ENCODE results near the gene USF1. TPM values are rescaled to one million over a fixed set of nuclear protein-coding genes. Genes with fewer than 3 reads are reported as not detected.

USF1 gene
- total RNA-seq, 1 experiment from 2014 or later: 61.2 TPM

DNA sequence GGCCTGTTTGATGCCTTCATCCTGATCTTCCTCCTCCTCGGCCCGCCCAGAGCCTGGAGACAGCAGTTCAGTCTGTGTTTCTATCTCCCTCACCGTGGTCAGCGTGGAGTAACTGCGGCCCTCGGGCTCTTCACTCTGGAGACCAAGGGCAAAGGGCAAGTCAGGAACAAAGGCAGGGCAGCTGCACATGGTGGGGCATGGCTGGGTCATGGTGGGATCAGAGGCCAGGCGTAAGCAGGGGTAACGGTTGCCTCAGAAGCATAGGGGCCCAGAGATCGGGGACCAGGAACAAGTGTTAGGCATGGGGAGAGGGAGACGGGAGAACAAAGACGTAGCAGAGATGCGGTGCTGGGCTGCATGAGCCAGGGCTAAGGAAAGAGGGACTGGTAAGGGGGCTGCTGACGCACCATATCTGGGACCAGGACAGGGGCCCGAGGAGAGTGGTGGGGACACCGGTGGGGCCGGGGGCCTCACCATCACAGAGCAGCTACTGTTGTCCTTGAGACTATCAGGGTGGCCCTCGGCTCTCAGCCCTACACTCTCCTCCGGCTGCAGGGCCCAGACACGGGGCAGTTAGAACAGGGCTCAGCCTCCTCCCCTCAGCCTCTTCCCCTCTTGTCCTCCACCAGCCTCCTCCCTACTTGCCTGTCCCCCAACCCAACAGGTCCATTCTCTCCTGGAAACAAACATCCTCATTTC, 27.1 kb upstream of the USF1 start:
- no peaks in the 10 kb centered on the region for H3K9me2 ChIP-seq (replicated peaks; ENCODE audit: insufficient read depth, low read length)
- H3K9ac ChIP-seq (ENCODE audit: low read length): no peak overlapping the region
- H3K4me3 ChIP-seq (ENCODE audit: low read length): no peak overlapping the region
- no peaks in the 10 kb centered on the region for H3K9me3 ChIP-seq (ENCODE audit: low read length)
- H4K20me1 ChIP-seq (ENCODE audit: insufficient read depth, low read depth, low read length): no peaks in the 10 kb centered on the region; the same call in 1 of the 2 replicates
- H3K4me1 ChIP-seq (ENCODE audit: low read length): peaks cover 20% of the 10 kb centered on the region
- no peak overlapping the region for H3K27ac ChIP-seq (ENCODE audit: low read length)
- H3K27me3 ChIP-seq (ENCODE audit: low read length): no peaks in the 10 kb centered on the region
- no peaks in the 10 kb centered on the region for H3K36me3 ChIP-seq (ENCODE audit: insufficient read depth, low read length)
- H3K79me2 ChIP-seq (ENCODE audit: low read length): peaks cover 21% of the 10 kb centered on the region
- H3K4me2 ChIP-seq (ENCODE audit: low read depth, low read length, poor library complexity, severe bottlenecking): no peak overlapping the region
- H2AFZ ChIP-seq (ENCODE audit: low read length): no peak overlapping the region
- DNase-seq: no peak

DNA sequence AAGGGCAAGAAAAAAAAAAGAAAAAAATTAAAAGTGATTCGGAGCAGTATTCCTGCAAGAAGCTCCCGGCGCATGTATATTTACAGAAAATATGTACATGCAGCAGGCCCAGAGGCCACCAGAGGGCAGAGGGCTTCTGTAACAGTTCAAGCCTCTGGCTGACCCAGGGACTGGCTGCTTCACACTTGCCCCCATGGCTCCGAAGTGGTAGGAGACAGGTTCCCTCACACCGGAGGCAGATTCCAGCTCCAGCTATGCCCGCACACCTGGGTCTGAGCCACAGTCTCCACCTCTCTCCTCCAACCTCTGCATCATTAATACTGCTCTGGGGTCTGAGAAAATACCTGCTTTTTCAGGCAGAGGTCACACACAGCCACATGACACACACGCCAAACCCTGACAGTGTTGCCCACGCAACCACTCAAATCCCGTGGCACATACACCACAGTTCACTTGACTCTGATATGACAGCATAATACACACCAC, 26.2 kb upstream of the USF1 start:
- Histone ChIP-seq H3K4me2 (ENCODE audit: low read depth, low read length, poor library complexity, severe bottlenecking) (no peak overlapping the region), H3K9me3 (ENCODE audit: low read length) (no peaks in the 10 kb centered on the region), H4K20me1 (ENCODE audit: insufficient read depth, low read depth, low read length) (no peaks in the 10 kb centered on the region; the same call in 1 of the 2 replicates), H3K9ac (ENCODE audit: low read length) (no peak overlapping the region), H3K9me2 (replicated peaks; ENCODE audit: insufficient read depth, low read length) (no peaks in the 10 kb centered on the region), H2AFZ (ENCODE audit: low read length) (no peak overlapping the region), H3K79me2 (ENCODE audit: low read length) (peaks cover 30% of the 10 kb centered on the region), H3K4me1 (ENCODE audit: low read length) (peaks cover 26% of the 10 kb centered on the region), H3K27me3 (ENCODE audit: low read length) (no peaks in the 10 kb centered on the region), H3K4me3 (ENCODE audit: low read length) (no peak overlapping the region), H3K27ac (ENCODE audit: low read length) (no peak overlapping the region), H3K36me3 (ENCODE audit: insufficient read depth, low read length) (peaks cover 2% of the 10 kb centered on the region; the same call in 1 of the 2 replicates)
- DNase-seq: peak; percentile 78

DNA sequence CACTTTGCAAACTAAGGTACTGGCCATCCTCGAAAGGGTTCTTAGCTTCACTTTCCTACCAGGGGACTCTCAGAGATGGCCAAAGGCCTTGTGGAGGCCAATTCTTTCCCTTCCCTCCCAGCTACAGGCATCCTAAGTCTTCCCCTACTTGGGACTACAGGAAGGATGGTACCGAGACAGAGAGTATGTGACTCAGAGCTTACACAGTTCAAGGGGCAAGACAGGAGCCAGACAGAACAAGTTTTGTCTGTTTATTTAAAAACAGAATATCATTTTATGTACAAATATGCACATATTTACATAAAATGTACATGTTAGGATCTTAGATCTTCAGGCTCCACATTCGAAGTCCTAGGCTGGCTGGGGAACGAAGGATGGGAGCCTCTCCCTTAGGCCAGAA, 25.0 kb upstream of the USF1 start:
- Histone ChIP-seq H3K9me2 (replicated peaks; ENCODE audit: insufficient read depth, low read length) (no peaks in the 10 kb centered on the region), H4K20me1 (ENCODE audit: insufficient read depth, low read depth, low read length) (no peaks in the 10 kb centered on the region; the same call in 1 of the 2 replicates), H3K36me3 (ENCODE audit: insufficient read depth, low read length) (peaks cover 6% of the 10 kb centered on the region; the same call in 1 of the 2 replicates), H3K79me2 (ENCODE audit: low read length) (peaks cover 41% of the 10 kb centered on the region), H3K4me1 (ENCODE audit: low read length) (peaks cover 30% of the 10 kb centered on the region), H3K9me3 (ENCODE audit: low read length) (no peaks in the 10 kb centered on the region), H3K4me3 (ENCODE audit: low read length) (no peak overlapping the region), H3K9ac (ENCODE audit: low read length) (no peak overlapping the region), H3K4me2 (ENCODE audit: low read depth, low read length, poor library complexity, severe bottlenecking) (peak overlapping the region; percentile 98), H3K27me3 (ENCODE audit: low read length) (no peaks in the 10 kb centered on the region), H3K27ac (ENCODE audit: low read length) (peak overlapping the region; percentile 94; the same call in 1 of the 2 replicates), H2AFZ (ENCODE audit: low read length) (0 out of 2 replicates have a peak overlapping the region, but pooled peaks have one; percentile 76)
- DNase-seq: no peak

DNA sequence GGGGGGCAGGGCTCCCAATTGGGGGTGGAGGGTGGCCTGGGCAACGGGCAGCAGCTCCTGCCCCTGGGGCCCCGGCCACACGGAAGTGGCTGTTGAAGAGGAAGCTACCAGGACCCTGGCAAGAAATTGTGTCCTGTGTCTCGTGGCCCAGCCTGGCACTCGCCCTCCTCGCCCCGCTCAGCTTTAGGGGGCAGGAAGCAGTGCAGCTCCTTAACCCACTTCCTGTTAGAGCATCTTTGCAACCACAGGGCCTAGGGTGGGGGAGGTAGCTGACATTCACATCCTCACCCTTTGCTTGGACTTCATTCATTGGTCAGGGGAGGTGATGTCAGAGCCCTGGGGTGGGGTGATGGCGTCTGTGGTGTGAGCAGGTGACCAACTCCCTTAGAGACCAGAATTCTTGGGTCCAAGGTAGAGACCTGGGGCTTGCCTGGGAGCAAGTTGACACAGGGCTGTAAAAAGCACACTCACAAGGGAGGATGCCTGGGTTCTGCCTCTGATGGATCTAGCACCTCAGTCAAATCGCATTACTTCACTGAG, 24.0 kb upstream of the USF1 start, which contains the start of gene ARHGAP30:
TSS of gene ARHGAP30 (minus strand) at position 161 of the 540 bp plus-strand sequence. CDS start 267 bp downstream, outside the sequence.
- no peaks in the 10 kb centered on the region for H3K9me3 ChIP-seq (ENCODE audit: low read length)
- peak; percentile 96 for DNase-seq
- peaks cover 6% of the 10 kb centered on the region; the same call in 1 of the 2 replicates for H3K36me3 ChIP-seq (ENCODE audit: insufficient read depth, low read length)
- peak within 1 kb of the TSS; percentile 99 for H3K9ac ChIP-seq (ENCODE audit: low read length)
- peak within 1 kb of the TSS; percentile 87; the same call in 1 of the 2 replicates for H2AFZ ChIP-seq (ENCODE audit: low read length)
- no peaks in the 10 kb centered on the region for H3K27me3 ChIP-seq (ENCODE audit: low read length)
- peak within 1 kb of the TSS; percentile 98 for H3K4me2 ChIP-seq (ENCODE audit: low read depth, low read length, poor library complexity, severe bottlenecking)
- no peaks in the 10 kb centered on the region; the same call in 1 of the 2 replicates for H4K20me1 ChIP-seq (ENCODE audit: insufficient read depth, low read depth, low read length)
- peak within 1 kb of the TSS; percentile 97 for H3K4me3 ChIP-seq (ENCODE audit: low read length)
- H3K27ac ChIP-seq (ENCODE audit: low read length): peak within 1 kb of the TSS; percentile 94
- H3K4me1 ChIP-seq (ENCODE audit: low read length): peaks cover 30% of the 10 kb centered on the region
- no peaks in the 10 kb centered on the region for H3K9me2 ChIP-seq (replicated peaks; ENCODE audit: insufficient read depth, low read length)
- H3K79me2 ChIP-seq (ENCODE audit: low read length): peaks cover 48% of the 10 kb centered on the region

DNA sequence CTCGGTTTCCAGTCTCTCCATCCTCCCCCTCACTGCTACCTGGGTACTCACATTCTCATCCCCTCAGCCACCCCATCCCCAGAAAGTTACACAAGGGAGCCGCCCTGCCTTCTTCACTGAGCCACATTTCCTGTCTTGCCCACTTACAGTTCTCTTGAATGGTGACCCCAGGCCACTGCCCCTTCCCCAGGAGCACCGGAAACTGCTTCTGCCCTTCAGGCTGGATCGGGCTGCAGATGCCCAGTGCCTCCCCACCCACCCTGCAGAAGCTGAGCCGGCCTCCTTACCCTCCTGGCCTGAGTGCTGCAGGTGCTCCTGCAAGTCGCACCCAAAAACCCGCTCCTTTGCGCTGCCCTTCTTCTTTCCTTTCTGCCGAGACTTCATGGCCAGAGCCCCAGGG, 23.5 kb upstream of the USF1 start:
- peak; percentile 58 for DNase-seq
- Histone ChIP-seq H3K4me2 (ENCODE audit: low read depth, low read length, poor library complexity, severe bottlenecking) (peak overlapping the region; percentile 98), H3K9ac (ENCODE audit: low read length) (peak overlapping the region; percentile 99)

DNA sequence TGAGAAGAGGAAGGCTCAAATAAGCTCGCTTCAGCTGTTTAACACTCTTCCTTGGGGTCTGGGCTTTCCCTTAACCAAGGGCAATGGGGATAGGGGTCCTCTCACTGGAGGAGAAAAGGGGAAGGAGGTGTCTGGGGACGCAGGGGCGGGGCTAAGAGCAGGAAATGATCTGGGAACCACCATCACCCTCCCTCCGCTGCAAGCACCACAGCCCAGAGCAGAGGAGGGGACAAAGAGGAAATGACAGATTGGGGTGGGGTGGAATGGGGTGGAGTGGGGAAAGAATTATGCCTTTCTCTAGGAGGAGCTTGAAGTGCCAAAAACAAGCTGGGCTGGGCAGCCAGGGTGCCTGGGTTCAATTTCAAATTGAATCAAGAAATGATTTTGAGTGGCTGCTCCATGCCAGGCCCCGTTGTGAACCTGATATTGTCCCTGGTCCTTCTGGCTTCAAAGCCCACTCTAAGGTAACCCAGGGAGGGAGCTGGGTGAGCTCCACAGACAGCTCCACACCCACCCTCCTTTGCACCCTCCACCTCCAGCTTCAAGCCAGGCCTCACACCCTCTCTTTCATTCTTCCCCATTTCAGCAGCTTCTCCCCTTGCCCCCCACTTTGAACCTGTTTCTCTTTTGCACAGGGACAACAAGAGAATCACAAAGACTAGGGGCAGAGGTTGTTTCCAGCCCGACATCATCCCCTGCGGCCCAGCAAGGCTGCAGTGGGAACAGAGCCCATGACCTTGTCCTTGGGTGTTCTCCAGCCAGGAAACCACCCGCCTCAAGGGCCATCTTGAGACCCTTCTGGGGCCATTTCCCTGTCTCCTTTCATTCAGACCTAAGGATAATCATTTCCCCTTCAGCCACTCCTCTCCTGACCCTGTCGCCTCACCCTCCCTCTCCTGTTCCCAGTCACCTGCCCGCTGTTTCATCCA, 22.8 kb upstream of the USF1 start:
- Histone ChIP-seq H3K27ac (ENCODE audit: low read length) (peak overlapping the region; percentile 94), H3K9me3 (ENCODE audit: low read length) (no peaks in the 10 kb centered on the region), H3K9me2 (replicated peaks; ENCODE audit: insufficient read depth, low read length) (no peaks in the 10 kb centered on the region), H4K20me1 (ENCODE audit: insufficient read depth, low read depth, low read length) (no peaks in the 10 kb centered on the region; the same call in 1 of the 2 replicates), H3K27me3 (ENCODE audit: low read length) (no peaks in the 10 kb centered on the region), H3K4me3 (ENCODE audit: low read length) (peak overlapping the region; percentile 97), H3K4me1 (ENCODE audit: low read length) (peaks cover 30% of the 10 kb centered on the region), H3K4me2 (ENCODE audit: low read depth, low read length, poor library complexity, severe bottlenecking) (peak overlapping the region; percentile 98), H3K9ac (ENCODE audit: low read length) (peak overlapping the region; percentile 99), H2AFZ (ENCODE audit: low read length) (no peak overlapping the region), H3K79me2 (ENCODE audit: low read length) (peaks cover 59% of the 10 kb centered on the region), H3K36me3 (ENCODE audit: insufficient read depth, low read length) (peaks cover 6% of the 10 kb centered on the region; the same call in 1 of the 2 replicates)
- DNase-seq: peak; percentile 88

More for the DNA sequence above, 23.5 kb upstream of the USF1 start:
- peak overlapping the region; percentile 94 for H3K27ac ChIP-seq (ENCODE audit: low read length)
- H3K27me3 ChIP-seq (ENCODE audit: low read length): no peaks in the 10 kb centered on the region
- H3K9me2 ChIP-seq (replicated peaks; ENCODE audit: insufficient read depth, low read length): no peaks in the 10 kb centered on the region
- H3K79me2 ChIP-seq (ENCODE audit: low read length): peaks cover 53% of the 10 kb centered on the region
- H2AFZ ChIP-seq (ENCODE audit: low read length): no peak overlapping the region
- H3K4me3 ChIP-seq (ENCODE audit: low read length): peak overlapping the region; percentile 97
- H4K20me1 ChIP-seq (ENCODE audit: insufficient read depth, low read depth, low read length): no peaks in the 10 kb centered on the region; the same call in 1 of the 2 replicates
- H3K9me3 ChIP-seq (ENCODE audit: low read length): no peaks in the 10 kb centered on the region
- peaks cover 6% of the 10 kb centered on the region; the same call in 1 of the 2 replicates for H3K36me3 ChIP-seq (ENCODE audit: insufficient read depth, low read length)
- H3K4me1 ChIP-seq (ENCODE audit: low read length): peaks cover 30% of the 10 kb centered on the region

GRCh38 chr1:161066694-161067093, 20.9 kb upstream of the USF1 start:
- Histone ChIP-seq H3K9me2 (replicated peaks; ENCODE audit: insufficient read depth, low read length) (no peaks in the 10 kb centered on the region), H3K4me3 (ENCODE audit: low read length) (no peak overlapping the region), H2AFZ (ENCODE audit: low read length) (no peak overlapping the region), H3K4me1 (ENCODE audit: low read length) (peaks cover 30% of the 10 kb centered on the region), H3K4me2 (ENCODE audit: low read depth, low read length, poor library complexity, severe bottlenecking) (no peak overlapping the region), H3K27me3 (ENCODE audit: low read length) (no peaks in the 10 kb centered on the region), H3K9ac (ENCODE audit: low read length) (no peak overlapping the region), H4K20me1 (ENCODE audit: insufficient read depth, low read depth, low read length) (no peaks in the 10 kb centered on the region; the same call in 1 of the 2 replicates), H3K36me3 (ENCODE audit: insufficient read depth, low read length) (peaks cover 9% of the 10 kb centered on the region; the same call in 1 of the 2 replicates), H3K9me3 (ENCODE audit: low read length) (no peaks in the 10 kb centered on the region), H3K27ac (ENCODE audit: low read length) (no peak overlapping the region), H3K79me2 (ENCODE audit: low read length) (peaks cover 73% of the 10 kb centered on the region)
- DNase-seq: no peak

All from Karpas-422 (cell line).